ENCODE measurements around the gene COBL.

DNA sequence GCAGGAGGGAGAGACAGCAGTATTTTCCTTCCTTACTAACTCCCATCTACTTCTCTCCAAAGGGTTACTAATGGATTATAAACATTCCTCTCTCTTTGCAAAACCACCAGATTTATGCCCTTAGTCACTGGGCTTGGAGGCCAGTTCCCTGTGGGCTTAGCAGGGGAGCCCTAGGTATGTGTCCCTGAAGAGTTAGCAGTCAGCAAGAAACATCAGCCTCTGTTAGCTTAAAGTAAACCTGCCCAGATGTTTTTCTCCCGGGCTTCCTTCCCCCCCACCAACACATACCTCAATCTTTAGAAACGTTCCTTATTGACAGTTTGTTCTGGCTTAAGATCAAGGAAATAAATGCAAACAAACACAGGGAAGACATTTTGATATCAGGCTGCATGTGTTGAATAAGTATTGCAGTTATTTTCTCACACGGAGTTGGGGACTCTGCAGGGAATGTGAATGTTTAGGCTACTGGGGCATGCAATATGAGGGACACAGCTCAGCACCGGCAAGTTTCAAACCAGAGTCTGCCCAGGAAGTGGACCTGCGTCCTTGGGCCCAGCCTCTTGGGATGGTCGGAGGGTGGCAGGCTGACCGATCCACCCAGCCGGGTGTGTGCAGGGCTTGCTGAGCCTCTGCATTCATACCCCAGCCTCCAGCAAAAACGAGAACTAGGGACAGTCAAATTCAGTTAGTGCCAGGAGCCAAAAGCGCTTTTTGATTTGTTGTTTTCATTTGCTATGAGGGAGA lies 281.9 kb downstream of the COBL start:
- TF ChIP-seq CTCF (IDR thresholded peaks at IDR 0.05), result no peak
- no peak for TF ChIP-seq POLR2A (IDR thresholded peaks at IDR 0.05)

Measured in uterus (tissue), 2 donors.